Esophagus muscularis mucosa (tissue), 3 donors: ENCODE measurements around the gene TRAPPC6A.

Source experiments
- CTCF ChIP-seq, 3 experiments: fragments of 200-600 bp in 2 of 3; fragments of 450-650 bp in 1 of 3; sonication (generic) in 2 of 3; IDR thresholded peaks; one replicate each; pipeline ENCODE4 v1.5.1; 2017 to 2019; ENCODE audit warnings: antibody characterized with exemption in 3 of 3, mild to moderate bottlenecking in 2 of 3, moderate library complexity in 1 of 3
- POLR2A ChIP-seq: fragments of 450-650 bp; IDR thresholded peaks from one replicate; pipeline ENCODE4 v1.6.1; 2017; ENCODE audit warnings: antibody characterized with exemption, moderate library complexity, mild to moderate bottlenecking, low read depth

DNA sequence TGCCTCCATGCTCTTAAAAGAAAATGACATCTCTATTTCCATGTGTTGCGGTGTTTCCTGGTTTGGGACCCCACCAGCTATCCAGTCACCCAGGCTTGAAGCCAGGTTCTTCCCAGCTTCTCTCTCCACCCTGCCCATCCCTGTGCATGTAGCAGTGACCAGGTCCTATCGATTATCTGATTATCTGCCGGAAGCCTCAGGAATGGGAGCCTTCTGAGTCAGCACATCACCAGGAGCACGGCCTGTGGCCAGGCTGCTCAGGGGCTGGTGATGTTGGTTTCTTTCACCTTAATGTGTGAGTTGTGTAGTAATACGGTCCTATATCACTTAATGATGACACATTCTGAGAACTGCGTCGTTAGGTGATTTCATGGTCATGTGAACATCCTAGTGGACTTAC, 51.4 kb downstream of the TRAPPC6A start:
- no peak for TF ChIP-seq CTCF (IDR thresholded peaks at IDR 0.05)
- TF ChIP-seq POLR2A: no peak
